OCI-M2 (cell line): ENCODE results near the gene PHF10.
"Not testable (repeated sequence)": the region's sequence is repeated elsewhere in the genome, so short reads cannot be mapped to it uniquely, and the experiment has no call there.

Source experiments
- DNase-seq: peaks from one replicate; lab custom pipeline; 2025; ENCODE audit not compliant: unreplicated experiment; lab: John Stamatoyannopoulos, UW

Gene PHF10

GRCh38 chr6:169723200-169723909, 945 bp downstream of the PHF10 start:
- DNase-seq, result no peak

- no peak for DNase-seq
Observed at GRCh38 chr6:169722362-169723199, 1.7 kb downstream of the PHF10 start.

- no peak for DNase-seq
Observed at GRCh38 chr6:169720207-169720855, 4.0 kb downstream of the PHF10 start.

- no peak for DNase-seq
Observed at GRCh38 chr6:169719117-169719516, 5.2 kb downstream of the PHF10 start.

- DNase-seq, result no peak
Observed at GRCh38 chr6:169714595-169714994, 9.7 kb downstream of the PHF10 start.

GRCh38 chr6:169714178-169714577, 10.1 kb downstream of the PHF10 start:
- DNase-seq, result no peak

GRCh38 chr6:169710009-169710408, 14.3 kb downstream of the PHF10 start:
- DNase-seq, result no peak

- no peak for DNase-seq
Observed at GRCh38 chr6:169709293-169709692, 15.0 kb downstream of the PHF10 start.

- peak; percentile 48 for DNase-seq
Observed at GRCh38 chr6:169707772-169708171, 16.5 kb downstream of the PHF10 start.

- no peak for DNase-seq
Observed at GRCh38 chr6:169702840-169703246, 21.5 kb downstream of the PHF10 start.

GRCh38 chr6:169701954-169702839, 22.1 kb downstream of the PHF10 start, which contains the start of the genes C6orf120 and WDR27:
TSS of gene C6orf120 (plus strand) at chr6:169702126. CDS start at chr6:169702460, 334 bp downstream.
TSS of gene WDR27 (minus strand) at chr6:169702029. CDS start at chr6:169689005, 13,024 bp downstream.
- peak; percentile 64 for DNase-seq

GRCh38 chr6:169701311-169701953, 22.9 kb downstream of the PHF10 start:
- no peak for DNase-seq

GRCh38 chr6:169700296-169700695, 24.0 kb downstream of the PHF10 start:
- DNase-seq, result no peak

GRCh38 chr6:169697115-169697514, 27.2 kb downstream of the PHF10 start:
- not testable (repeated sequence) for DNase-seq

GRCh38 chr6:169695131-169695530, 29.2 kb downstream of the PHF10 start:
- DNase-seq, result no peak

GRCh38 chr6:169692516-169692915, 31.8 kb downstream of the PHF10 start:
- no peak for DNase-seq

GRCh38 chr6:169691260-169691659, 33.0 kb downstream of the PHF10 start:
- DNase-seq, result no peak

GRCh38 chr6:169689287-169689686, 35.0 kb downstream of the PHF10 start:
- DNase-seq, result no peak

- DNase-seq, result no peak
Observed at GRCh38 chr6:169685860-169686259, 38.4 kb downstream of the PHF10 start.

GRCh38 chr6:169684056-169684455, 40.2 kb downstream of the PHF10 start:
- DNase-seq, result no peak
